Measurements from ENCODE around the gene MACROD1.
"Not testable (repeated sequence)": the region's sequence is repeated elsewhere in the genome, so short reads cannot be mapped to it uniquely, and the experiment has no call there.

Gene MACROD1

GRCh38 chr11:63986932-63987513 is 178.9 kb downstream of the MACROD1 start:
- DNase-seq: no peak

DNA sequence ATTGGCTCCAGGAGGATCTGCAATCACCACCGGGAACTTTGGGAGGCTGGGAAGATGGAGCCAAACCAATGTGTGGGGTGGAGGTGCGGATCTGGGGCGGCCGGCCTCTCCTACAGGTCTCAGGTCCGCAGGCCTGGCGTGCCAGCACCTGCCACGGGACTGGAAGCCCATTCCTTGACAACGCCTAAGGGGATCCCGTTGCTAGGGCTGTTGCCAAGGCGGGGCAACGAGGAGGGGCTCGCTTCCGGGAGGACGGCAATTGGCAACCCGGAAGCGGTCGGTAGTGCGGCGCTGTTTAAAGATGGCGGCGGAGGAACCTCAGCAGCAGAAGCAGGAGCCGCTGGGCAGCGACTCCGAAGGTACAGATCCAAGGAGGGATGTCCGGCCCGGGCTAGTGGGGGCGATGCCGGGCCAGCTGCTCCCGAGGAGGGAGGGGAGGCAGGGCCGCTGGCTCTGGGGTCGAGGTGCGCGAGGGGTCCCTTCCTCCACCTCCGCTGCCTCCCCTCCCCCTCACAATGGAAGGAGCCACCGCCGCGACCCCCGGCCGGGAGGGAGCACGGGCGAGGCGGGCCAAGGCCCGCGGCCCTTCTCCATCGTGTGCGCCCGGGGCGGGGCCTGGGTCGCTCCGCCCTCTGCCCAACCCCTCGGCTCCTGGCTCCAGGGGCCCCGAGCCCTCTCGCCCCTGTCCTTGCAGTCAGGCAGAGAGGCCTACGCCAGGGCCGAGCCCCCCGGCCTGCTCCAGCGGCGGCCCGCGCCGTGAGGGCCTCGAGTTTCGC is 179.6 kb downstream of the MACROD1 start, which contains the start of gene OTUB1:
Gene OTUB1, plus strand, starts transcription at position 283 of the 776 bp plus-strand sequence. Its CDS starts 19 bp downstream, at position 302.
- peak; percentile 91 for DNase-seq

- DNase-seq: peak; percentile 85
Measured at GRCh38 chr11:63985812-63986155, 180.1 kb downstream of the MACROD1 start.

GRCh38 chr11:63979426-63979825 is 186.5 kb downstream of the MACROD1 start:
- no peak for DNase-seq

- no peak for DNase-seq
Measured at GRCh38 chr11:63978551-63979239, 187.2 kb downstream of the MACROD1 start.

DNA sequence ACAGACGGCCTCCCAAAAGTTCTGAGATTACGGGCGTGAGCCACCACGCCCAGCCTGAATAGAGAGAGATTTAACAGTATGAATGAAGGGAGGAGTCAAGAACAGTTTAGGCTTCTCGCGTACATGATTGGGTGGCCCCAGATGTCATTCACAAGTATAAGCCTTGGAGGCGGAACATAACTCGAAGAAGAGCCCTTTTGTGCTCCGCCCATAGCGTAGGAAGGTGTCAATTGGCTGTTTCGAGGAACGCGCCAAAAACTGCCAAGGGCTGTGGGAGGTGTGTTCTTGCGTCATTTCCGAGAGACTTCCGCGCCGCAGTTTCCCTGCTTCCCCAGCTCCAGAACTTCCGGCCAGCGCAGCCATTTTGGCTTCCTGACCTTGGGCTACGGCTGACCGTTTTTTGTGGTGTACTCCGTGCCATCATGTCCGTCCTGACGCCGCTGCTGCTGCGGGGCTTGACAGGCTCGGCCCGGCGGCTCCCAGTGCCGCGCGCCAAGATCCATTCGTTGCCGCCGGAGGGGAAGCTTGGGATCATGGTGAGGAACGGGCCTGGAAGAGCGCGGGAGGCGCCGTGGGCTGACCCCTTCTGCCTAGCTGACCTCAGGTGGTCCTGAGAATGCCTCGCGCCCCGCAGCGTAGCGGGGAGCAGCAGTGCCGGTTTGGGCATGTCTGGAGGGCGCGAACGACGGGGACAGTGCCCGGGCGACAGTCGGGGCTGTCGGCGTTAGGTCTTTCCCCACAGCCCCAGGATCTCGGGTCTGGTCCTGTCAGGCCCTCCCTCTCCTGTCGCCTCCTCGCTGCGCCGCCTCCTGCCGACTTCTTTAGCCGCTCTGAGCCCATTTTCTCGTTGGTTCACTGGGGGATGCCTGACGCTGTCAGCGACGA is 191.4 kb downstream of the MACROD1 start, which contains the start of gene COX8A:
Gene COX8A, plus strand, starts transcription at position 362 of the 885 bp plus-strand sequence. Its CDS starts 61 bp downstream, at position 423.
- peak; percentile 93 for DNase-seq

DNA sequence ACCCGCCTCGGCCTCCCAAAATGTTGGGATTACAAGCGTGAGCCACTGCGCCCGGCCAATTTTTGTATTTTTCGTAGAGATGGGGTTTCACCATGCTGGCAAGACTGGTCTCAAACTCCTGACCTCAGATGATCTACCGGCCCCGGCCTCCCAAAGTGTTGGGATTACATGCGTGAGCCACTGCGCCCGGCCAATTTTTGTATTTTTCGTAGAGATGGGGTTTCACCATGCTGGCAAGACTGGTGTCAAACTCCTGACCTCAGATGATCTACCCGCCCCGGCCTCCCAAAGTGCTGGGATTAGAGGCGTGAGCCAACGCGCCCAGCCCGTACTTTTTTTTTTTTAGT is 192.0 kb downstream of the MACROD1 start:
- not testable (repeated sequence) for DNase-seq

GRCh38 chr11:63970902-63971301 is 195.0 kb downstream of the MACROD1 start:
- DNase-seq: no peak

DNA sequence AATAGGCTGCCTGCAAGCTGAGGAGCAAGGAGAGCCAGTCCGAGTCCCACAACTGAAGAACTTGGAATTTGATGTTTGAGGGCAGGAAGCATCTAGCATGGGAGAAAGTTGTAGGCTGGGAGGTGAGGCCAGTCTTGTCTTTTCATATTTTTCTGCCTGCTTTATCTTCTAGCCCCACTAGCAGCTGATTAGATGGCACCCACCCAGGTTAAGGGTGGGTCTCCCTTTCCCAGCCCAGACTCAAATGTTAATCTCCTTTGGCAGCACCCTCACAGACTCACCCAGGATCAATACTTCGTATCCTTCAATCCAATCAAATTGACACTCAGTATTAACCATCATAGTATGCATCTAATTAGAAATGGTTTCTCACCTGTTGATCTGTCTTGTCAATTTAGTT is 196.5 kb downstream of the MACROD1 start:
- no peak for DNase-seq

- DNase-seq: no peak
Measured at GRCh38 chr11:63966444-63966843, 199.5 kb downstream of the MACROD1 start.

GRCh38 chr11:63963895-63964294 is 202.0 kb downstream of the MACROD1 start:
- DNase-seq: not testable (repeated sequence)

- DNase-seq: no peak
Measured at GRCh38 chr11:63961608-63962412, 204.1 kb downstream of the MACROD1 start.

- no peak for DNase-seq
Measured at GRCh38 chr11:63958008-63958407, 207.9 kb downstream of the MACROD1 start.

GRCh38 chr11:63952570-63952969 is 213.3 kb downstream of the MACROD1 start:
- DNase-seq: no peak

- DNase-seq: peak; percentile 69
Measured at GRCh38 chr11:63951779-63952536, 214.0 kb downstream of the MACROD1 start.
